Stimulated activated CD4-positive, alpha-beta T cell treated with anti-CD3 and anti-CD28 coated beads, Interleukin-1b, Interleukin-23, amount 100 ng/mL, for 48 hours (primary cell): Measurements from ENCODE around the gene TNNI2.
"Not testable (repeated sequence)": the region's sequence is repeated elsewhere in the genome, so short reads cannot be mapped to it uniquely, and the experiment has no call there.

ENCODE experiments used
- DNase-seq: peaks from one replicate; pipeline ENCODE4 v3.0.0-alpha.2; 2020

Gene TNNI2

DNA sequence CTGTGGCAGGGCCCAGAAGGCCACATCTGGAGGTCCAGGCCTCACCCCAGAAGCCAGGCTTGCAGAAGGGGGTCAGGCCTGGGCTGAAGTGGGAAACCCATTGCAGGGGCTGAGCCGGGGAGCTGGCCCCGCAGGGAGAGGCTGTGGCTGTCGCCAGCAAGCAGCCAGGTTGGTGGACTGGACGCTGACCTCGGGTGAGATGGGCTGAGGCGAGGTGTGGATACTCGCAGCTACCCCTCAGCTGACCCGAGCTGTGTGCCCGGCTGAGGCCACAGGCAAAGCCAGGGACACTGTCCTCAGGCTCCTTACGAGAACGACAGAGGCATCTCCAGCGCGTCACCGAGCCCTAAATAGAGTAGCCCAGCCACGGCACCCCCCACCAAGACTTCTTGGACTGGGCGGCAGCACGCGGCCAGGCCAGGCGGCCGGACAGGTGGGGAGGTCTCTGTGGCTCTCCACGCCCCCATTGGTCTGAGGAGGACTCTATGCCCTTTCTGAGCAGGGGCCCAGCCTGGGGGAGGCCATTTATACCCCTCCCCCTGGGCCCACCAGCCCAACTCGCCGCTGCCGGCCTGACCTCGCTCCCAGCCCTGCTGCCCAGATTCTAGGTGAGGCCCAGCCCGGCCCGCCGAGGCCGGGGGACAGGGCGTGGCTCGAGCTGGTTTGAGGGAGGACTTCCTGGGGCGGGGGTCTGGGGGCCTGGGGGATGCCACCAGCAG lies at the start of gene TNNI2:
Gene TNNI2, plus strand, starts transcription at position 556 of the 719 bp plus-strand sequence. CDS start 716 bp downstream, outside the sequence.
- DNase-seq: no peak

DNA sequence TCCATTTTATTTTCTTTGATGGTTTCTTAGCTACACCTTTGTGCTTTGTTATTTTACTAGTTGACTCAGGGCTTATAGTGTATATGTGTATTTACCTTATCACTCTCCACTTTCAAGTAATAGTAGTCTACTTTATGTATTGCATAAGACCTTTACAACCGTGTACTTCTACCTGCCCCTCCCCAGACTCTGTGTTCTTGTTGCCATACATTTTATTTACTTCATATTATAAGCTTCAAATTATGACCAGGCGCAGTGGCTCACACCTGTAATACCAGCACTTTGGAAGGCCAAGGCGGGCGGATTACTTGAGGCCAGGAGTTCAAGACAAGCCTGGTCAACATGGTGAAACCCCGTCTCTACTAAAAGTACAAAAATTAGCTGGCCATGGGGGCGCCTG lies 46.9 kb upstream of the TNNI2 start:
- DNase-seq: no peak

DNA sequence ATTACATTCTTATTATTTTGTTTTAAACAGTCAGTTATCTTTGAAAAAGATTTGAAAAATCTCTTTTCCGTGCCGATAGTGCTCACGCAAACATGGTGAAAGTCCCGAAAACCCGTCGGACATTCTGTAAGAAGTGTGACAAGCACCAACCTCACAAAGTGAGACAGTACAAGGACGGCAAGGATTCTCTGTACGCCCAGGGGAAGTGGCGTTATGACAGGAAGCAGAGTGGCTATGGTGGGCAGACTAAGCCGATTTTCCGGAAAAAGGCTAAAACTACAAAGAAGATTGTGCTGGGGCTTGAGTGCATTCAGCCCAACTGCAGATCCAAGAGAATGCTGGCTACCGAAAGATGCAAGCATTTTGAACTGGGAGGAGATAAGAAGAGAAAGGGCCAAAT lies 46.3 kb upstream of the TNNI2 start:
- no peak for DNase-seq

DNA sequence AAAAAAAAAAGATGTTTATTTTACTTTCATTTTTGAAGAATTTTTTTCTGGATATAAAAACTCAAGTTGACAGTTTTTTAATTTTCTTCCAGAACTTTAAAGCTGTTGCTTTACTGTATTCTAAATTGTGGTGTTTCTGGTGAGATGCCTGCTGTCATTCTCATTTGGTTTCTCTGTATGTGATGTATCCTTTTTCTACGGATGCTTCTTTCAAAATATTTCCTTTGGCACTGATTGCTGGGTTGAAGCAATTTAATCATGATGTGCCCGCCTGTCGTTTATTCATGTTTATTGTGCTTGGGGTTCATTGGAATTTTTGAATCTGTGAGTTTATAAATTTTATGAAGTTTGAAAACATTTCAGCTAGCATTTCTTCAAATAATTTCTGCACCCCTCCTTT lies 45.7 kb upstream of the TNNI2 start:
- no peak for DNase-seq

DNA sequence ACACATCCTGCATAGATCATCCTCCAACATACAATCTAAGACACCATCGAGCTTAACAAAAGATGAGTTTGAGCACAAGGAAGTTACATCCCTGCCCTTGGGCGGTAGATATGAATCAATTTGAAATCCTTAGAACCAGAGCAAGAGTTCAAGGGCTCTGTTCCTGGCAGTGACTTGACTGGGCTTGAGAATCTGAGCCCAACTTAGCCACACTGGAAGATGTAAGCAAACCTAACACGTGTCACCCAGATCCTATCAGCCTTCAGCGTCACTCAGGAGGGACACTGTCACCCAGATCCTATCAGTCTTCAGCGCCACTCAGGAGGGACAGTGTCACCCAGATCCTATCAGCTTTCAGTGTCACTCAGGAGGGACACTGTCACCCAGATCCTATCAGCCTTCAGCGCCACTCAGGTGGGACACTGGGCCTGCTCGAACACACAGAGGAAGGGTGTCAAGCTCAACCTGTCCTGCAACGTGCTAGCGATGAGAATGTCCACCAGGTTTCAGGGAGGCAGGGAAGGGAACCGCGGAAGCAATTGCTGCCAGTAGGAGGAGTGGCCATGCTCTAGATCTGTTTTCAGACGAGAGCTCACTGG lies 42.3 kb upstream of the TNNI2 start:
- no peak for DNase-seq

DNA sequence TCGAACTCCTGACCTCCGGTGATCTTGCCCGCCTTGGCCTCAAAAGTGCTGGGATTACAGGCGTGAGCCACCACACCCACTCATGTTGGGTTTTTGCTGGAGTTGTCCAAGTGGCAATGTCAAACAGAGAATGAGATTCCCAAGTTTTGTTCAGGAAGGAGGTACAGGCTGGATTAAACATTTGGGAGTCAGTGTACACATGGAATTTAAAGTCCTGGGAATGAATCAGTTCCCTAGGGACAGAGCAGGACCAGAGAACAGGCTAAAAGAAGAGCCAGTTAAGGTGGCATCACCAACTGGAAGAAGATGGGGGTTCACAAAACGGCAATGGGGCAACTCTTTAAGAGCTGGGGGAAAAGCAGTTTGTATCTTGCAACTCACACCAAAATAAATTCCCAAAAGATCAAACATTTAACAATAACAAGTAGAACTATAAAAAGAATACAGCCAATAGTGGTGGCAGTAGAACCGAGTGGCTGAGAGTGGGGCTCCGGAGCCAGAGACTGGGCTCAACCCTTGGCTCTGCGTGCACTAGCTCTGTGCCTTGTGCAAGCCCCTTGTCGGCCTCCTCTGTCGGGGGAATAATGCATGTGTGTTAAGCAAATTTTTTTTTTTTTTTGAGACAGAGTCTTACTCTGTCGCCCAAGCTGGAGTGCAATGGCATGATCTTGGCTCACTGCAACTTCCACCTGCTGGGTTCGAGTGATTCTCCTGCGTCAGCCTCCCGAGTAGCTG lies 41.2 kb upstream of the TNNI2 start:
- DNase-seq: no peak

DNA sequence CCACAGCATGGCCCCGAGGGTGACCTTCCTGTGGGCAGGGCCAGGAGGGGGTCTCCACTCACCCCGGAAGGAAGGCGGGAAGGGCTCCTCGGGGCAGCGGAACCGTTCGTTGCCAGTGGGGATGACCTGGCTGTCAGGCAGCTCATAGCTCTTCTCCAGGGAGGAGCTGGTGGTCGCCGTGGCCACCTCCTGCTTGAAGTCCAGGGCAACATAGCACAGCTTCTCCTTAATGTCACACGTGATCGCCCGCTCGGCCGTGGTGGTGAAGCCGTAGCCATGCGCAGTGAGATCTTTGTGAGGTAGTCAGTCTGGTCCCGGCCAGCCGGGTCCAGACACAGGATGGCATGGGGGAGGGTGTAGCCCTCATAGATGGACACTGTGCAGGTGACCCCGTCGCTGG lies 35.5 kb upstream of the TNNI2 start:
- DNase-seq: no peak

DNA sequence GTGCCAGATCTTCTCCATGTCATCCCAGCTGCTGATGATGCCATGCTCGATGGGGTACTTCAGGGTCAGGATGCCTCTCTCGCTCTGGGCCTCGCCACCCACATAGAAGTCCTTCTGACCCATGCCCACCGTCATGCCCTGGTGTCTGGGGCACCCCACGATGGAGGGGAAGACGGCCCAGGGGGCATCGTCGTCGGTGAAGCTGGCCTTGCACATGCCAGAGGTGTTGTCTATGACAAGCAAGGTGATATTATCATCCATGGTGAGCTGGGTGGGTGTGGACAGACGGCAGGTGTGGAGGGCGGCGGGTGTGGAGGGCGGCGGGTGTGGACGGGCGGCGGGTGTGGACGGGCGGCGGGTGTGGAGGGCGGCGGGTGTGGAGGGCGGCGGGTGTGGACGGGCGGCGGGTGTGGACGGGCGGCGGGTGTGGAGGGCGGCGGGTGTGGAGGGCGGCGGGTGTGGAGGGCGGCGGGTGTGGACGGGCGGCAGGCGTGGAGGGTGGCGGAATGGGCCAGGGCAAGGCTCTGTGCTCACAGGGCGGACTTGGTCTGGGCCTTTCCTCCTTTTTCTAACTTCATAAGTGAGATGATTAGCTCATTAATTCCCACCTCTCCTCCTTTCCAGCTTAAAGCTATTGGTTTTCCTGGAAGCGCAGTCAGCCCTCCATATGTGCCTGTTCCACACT lies 34.8 kb upstream of the TNNI2 start:
- DNase-seq: not testable (repeated sequence)

DNA sequence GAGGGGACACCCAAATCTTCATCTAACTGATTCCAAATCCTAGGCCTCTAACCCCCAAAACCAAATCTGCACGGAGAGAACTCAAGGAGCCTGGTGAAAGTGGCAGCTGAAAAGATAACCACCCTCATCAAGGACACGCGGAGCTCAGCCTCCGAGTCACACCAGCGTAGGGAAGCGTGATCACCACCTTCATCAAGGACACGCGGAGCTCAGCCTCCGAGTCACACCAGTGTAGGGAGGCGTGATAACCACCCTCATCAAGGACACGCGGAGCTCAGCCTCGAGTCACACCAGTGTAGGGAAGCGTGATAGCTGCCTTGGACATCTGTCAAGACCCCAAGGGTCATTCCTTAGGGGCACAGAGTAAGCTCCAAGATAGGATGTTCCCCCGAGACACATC lies 33.3 kb upstream of the TNNI2 start:
- no peak for DNase-seq

DNA sequence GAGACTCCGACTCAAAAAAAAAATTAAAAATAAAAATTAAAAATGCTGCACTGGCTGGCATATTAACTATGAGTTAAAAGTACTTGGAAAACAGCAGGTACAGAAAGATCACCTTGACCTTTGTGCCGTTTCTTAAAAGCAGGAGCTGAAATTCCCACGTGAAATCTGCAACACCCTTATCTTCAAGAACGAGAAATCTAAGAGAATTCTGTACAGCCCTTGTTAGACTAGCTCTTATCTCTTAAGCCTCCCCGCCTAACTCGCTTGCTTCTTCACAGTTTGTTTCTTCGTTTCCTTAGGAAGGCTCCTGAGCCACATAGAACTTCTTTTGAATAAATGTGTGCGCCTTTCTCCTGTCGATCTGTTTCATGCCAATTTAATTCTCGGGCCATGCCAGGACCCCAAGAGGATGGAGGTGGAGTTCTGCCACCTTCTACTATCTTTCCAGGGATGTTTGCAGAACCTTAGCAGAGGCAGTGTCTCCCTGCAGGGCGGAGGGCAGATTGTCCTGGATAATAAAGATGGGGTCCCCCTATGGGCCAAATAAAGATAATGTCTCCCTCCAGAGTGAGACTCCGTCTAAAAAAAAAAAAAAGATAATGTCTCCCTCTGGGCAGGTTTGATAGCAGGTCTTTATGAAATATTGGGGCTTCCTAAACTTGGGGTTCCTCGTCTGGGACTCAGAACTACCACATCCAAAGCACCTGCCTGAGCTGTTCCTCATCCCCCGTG lies 31.4 kb upstream of the TNNI2 start:
- no peak for DNase-seq

DNA sequence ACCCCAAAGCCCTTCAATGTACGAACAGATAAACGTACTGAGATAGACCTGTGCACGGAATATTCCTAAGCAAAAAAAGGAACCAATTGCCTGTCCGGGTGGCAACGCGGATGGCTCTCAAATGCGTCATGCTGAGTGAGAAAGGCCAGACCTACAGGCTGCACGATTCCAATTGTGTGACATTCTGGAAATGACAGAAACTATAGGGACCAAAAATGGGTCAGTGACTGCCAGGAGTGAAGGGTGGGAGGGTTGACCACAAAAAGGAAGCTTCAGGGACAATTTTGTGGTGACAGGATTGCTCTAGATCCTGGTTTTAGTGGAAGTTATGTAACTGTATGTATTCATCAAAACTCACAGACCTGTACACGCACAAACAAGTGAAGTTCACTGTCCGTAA lies 28.0 kb upstream of the TNNI2 start:
- DNase-seq: no peak

DNA sequence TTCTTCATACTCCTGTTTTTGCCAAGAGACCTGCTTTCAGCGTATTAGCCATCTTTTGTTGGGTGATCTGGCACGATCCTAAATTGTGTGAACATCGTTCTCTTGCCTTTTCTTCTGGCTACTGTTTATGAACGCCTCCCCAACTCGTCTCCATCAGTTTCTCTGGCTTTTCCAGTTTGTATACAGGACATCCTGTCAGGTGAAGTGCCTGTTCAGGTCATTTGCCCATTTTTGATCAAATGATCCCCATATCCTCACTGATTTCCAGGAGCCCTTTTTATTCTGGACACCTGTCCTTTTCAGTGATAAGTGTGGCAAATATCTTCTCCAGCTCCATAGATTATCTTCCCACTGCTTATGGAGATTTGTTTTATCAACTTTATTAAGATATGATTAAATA lies 26.5 kb upstream of the TNNI2 start:
- DNase-seq: no peak

DNA sequence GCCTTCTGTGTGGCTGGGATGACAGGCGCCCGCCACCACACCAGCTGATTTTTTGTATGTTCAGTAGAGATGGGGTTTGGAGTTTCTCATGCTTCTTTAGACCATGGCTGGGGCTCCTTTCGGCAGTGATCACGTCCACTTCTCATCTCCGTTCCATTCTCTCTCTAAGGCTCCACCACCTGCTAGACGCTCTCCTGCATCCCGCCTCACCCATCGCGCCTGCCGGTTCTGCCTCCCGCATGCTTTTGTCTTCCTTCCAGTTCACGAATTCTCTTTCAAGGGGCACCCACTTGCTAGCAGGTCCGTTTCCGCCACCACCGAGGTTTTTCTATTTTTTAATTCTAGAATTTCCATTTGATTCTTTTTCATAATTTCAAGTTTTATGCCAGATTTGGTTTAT lies 26.0 kb upstream of the TNNI2 start:
- DNase-seq: no peak

DNA sequence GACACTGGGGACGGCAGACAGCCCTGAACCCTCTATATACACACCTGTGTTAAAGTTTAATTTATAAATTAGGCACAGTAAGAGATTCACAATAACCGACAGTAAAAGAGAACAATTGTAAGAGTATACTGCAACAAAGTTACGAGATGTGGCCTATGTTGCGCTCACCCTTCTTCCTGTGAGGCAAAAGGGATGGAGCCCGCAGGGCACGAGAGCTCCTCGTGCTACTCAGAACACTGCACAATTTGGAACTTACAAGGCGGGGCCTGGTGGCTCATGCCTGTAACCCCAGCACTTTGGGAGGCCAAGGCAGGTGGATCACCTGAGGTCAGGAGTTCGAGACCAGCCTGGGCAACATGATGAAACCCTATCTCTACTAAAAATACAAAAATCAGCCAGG lies 25.4 kb upstream of the TNNI2 start:
- not testable (repeated sequence) for DNase-seq

DNA sequence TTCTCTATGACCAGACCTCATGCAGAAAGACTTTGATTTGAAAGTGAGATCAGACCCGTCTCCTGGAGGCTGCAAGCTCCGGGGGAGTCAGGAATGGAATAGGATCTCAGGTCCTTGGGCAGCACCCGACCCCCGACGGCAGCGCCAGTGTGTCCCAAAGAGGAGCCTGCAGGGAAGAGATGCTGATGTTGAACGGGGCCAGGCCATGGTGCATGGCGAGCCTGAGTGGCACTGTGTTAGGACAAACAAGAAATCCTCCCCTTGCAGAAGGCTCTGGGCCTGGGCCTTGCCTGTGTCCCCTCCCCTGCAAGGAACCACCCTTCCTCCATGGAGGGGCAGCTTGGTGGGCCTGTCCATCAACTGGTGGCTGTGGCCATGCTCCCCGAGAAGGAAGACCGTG lies 24.1 kb upstream of the TNNI2 start:
- no peak for DNase-seq

DNA sequence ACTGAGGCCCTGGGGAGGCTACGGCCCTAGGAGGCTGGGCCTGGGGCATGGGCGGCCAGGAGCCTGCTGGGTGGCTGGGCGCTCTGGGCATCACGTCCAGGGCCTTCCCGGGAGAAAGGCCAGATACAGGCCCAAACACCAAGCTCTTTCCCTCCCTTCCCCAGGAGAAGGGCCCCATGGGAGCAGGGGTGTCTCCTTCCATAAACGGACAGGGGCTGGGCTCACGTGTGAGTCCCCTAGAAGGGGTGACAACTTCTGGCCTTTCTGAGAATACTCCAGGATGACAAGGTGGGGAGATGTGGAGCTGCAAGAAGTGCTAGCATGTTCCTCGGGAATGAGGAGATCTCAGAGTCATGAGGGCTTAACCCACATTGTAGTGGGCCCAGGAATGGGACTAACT lies 23.5 kb upstream of the TNNI2 start:
- no peak for DNase-seq

DNA sequence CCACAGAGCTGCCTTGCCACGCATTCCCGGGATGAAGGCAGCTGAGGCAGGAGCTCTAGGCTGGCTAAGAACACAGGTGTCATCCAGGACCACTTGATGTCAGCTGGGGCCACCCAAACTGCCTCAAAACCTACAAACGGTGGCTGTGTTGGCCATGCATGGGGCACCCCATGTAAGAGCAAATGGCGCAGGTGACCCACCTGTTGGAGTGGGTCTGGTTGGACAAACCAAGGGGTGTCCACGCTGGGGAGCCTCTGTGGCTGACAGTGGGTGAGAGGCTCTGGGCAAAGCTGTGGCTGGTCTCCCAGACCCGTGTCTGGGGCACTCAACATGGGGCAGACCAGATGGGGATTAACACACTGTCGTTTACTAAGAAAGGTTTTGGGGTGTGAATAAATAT lies 23.0 kb upstream of the TNNI2 start:
- DNase-seq: no peak

DNA sequence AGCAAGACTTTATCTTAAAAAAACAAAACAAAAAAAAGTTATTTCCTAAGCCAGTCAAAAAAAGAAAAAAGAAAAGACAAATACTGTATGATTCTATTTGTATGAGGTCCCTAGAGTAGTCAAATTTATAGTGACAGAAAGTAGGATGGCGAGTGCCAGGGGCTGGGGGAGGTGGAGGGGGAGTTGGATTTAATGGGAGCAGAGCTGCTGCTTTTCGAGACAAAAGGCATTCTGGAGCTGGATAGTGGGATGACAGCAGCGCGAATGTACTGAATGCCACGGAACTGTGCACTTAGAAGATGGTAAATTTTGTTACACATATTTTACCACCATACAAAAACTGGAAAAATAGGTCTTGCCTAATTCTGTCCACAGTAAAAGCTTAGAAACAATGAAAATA lies 21.8 kb upstream of the TNNI2 start:
- DNase-seq: no peak

DNA sequence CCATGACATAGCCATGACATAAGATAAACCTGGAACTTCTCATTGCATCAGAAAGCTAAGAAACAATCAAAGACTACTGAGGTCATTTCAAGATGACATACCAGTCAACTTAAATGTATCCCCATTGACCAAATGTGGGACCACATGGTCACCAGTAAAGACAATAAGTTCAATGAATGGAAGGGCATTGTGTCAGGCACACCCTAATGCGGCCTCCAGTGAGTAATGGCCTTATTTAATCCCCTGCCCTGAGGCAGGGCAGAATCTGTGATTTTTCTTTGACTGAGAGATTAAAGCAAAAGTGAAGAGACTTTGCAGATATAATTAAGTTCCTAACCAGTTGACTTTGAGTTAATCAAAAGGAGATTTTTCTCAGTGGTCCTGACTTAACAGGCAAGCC lies 21.3 kb upstream of the TNNI2 start:
- DNase-seq: no peak

DNA sequence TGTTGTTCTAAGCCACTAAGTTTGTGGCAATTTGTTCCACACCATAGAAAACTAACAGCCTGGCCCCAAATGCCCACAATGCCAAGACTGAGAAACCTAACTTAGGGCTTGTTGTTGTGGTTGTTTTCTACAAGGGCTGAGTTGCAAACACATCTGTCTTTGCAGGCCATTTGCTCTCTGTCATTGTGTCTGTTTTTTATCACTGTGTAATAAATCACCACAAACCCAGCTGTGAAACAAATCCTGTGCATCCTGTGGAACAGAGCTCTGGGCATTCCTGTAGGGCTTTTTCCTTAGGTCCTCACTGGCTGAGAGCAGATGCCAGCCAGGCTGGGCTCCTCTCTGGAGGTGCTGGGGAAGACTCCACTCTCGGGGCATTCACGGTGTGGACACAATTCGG lies 19.7 kb upstream of the TNNI2 start:
- DNase-seq: no peak

DNA sequence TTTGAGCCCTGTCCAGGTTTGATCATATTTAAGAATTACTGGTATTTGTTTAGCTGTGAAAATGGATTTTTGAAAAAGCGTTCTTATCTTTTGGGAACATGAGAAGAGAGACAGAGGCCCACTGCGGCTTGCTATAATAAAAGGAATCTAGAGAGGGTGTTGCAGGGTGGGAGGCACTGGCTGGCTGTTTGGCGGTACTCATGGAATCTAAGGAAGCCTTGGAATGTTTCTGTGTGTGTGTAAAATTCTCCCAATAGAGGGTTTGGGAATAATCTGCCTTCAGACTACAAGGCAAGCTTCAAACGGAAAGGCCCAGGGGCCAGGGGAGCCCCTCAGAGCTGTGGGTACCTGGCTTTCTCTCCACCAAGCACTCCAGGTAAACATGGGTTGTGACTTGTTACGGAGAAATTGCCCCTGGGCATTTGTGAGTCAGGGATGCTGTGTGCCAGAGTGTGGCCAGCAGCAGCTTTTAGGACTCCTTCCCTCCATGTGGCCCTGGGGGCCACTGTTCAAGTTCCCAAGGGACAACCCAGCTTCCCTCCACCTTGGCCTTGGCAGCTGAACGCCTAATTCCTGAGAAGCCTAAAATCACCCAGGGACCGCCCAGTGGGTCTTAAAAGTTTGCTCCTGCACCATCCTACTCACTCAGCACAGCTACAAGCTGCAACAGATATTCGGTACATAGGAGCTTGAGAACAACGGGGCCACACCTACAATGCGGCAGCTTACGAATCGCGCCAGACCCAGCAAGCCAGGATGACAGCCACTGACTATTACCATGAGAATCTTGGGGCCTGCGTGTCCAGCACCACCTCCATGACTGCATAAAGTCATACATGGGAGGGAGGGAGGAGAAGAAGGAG lies 18.1 kb upstream of the TNNI2 start:
- DNase-seq: no peak

DNA sequence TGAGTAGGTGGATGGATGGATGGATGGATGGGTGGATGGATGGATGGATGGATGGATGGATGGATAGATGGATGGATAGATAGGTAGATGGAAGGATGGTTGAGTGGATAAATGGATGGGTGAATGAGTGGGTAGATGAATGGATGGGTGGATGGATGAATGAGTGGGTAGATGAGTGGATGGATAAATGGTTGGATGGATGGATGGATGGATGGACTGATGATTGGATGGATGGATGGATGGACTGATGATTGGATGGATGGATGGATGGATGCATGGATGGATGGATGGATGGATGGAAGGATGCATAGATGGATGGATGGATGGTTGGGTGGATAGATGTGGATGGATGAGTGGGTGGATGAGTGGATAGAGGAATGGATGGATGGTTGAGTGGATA lies 17.2 kb upstream of the TNNI2 start:
- DNase-seq: no peak
